Breast epithelium (tissue), 4 donors: ENCODE results near the gene C4BPB. TPM values are rescaled to one million over a fixed set of nuclear protein-coding genes. Genes with fewer than 3 reads are reported as not detected.

Experiments used
- DNase-seq, 2 donors: peaks; one replicate each; pipeline ENCODE4 v3.0.0-alpha.2; 2019; ENCODE audit warnings: low spot score in 2 of 2
- H3K27ac ChIP-seq, 2 donors: fragments of 200-600 bp; sonication (generic) in 1 of 2; one replicate each; pipeline ENCODE4 v1.5.1; 2016 to 2019; ENCODE audit warnings: mild to moderate bottlenecking in 1 of 2
- H3K27me3 ChIP-seq, 2 donors: fragments of 200-600 bp; sonication (generic) in 1 of 2; one replicate each; pipeline versions ENCODE4 v1.5.1 to v1.6.0; 2017 to 2019; ENCODE audit warnings: control low read depth in 1 of 2, mild to moderate bottlenecking in 1 of 2
- H3K36me3 ChIP-seq: fragments of 200-600 bp; one replicate; pipeline ENCODE4 v1.5.1; 2019
- H3K4me1 ChIP-seq, 2 donors: fragments of 200-600 bp; sonication (generic); one replicate each; pipeline ENCODE4 v1.5.1; 2016 to 2019; ENCODE audit warnings: control low read depth in 1 of 2
- H3K4me3 ChIP-seq, 3 donors: fragments of 200-600 bp; sonication (generic); 1 replicate in 2 of 3; 2 replicates in 1 of 3; pipeline ENCODE4 v1.5.1; 2016 to 2019; ENCODE audit warnings: mild to moderate bottlenecking in 3 of 3, moderate library complexity in 2 of 3
- H3K9me3 ChIP-seq, 2 donors: fragments of 200-600 bp; sonication (generic) in 1 of 2; one replicate each; pipeline ENCODE4 v1.5.1; 2016 to 2019; ENCODE audit warnings: control low read depth in 1 of 2
- CTCF ChIP-seq, 3 donors: fragments of 450-650 bp; IDR thresholded peaks; one replicate each; pipeline ENCODE4 v1.5.1; 2016 to 2017; ENCODE audit warnings: antibody characterized with exemption in 3 of 3, mild to moderate bottlenecking in 3 of 3, moderate library complexity in 3 of 3
- POLR2A ChIP-seq: fragments of 450-650 bp; IDR thresholded peaks from one replicate; pipeline ENCODE4 v1.6.1; 2016; ENCODE audit warnings: antibody characterized with exemption, mild to moderate bottlenecking, moderate library complexity
- POLR2AphosphoS5 ChIP-seq, 3 donors: sonication (generic); formaldehyde crosslinking; IDR thresholded peaks; one replicate each; pipeline ENCODE4 v1.6.1; 2017; ENCODE audit warnings: antibody characterized with exemption in 3 of 3
- intact Hi-C: fragments of 100-400 bp; cut with DNase I; formaldehyde crosslinking; loops from one replicate; pipeline ENCODE4 v1.15.1; 2023; ENCODE audit warnings: low total_unique reads
- total RNA-seq, 3 donors: library from RNA; depleted of rRNA; stranded (reverse); fragments of >200 nt; gene quantifications; one replicate each; pipeline ENCODE4 v1.1.0, GENCODE V29; 2016

C4BPB gene
- total RNA-seq, 3 donors from 2014 or later = 0.80 to 3.1 (median 0.98) TPM

- H3K9me3 ChIP-seq = no peaks in the 10 kb centered on the region
- no peaks in the 10 kb centered on the region for H3K4me1 ChIP-seq
- no peaks in the 10 kb centered on the region for H3K36me3 ChIP-seq
- H3K4me3 ChIP-seq = no peak overlapping the region
- no peaks in the 10 kb centered on the region for H3K27me3 ChIP-seq
- H3K27ac ChIP-seq = no peak overlapping the region
- intact Hi-C loops = no loop called here
- TF ChIP-seq CTCF (IDR thresholded peaks at IDR 0.05) (no peak), POLR2AphosphoS5 (IDR thresholded peaks at IDR 0.05) (no peak), POLR2A (no peak)
- DNase-seq = no peak
Measured at GRCh38 chr1:207139616-207140015, 51.0 kb downstream of the C4BPB start.

- Histone ChIP-seq H3K36me3 (no peaks in the 10 kb centered on the region), H3K4me1 (no peaks in the 10 kb centered on the region), H3K27me3 (no peaks in the 10 kb centered on the region), H3K4me3 (no peak overlapping the region), H3K9me3 (no peaks in the 10 kb centered on the region), H3K27ac (no peak overlapping the region)
- no peak for DNase-seq
- TF ChIP-seq CTCF (IDR thresholded peaks at IDR 0.05) (no peak), POLR2A (no peak), POLR2AphosphoS5 (IDR thresholded peaks at IDR 0.05) (no peak)
- intact Hi-C loops = no loop called here
Measured at GRCh38 chr1:207140536-207140935, 51.9 kb downstream of the C4BPB start.

- Histone ChIP-seq H3K27me3 (no peaks in the 10 kb centered on the region), H3K4me3 (no peak overlapping the region), H3K27ac (no peak overlapping the region), H3K36me3 (no peaks in the 10 kb centered on the region), H3K4me1 (no peaks in the 10 kb centered on the region), H3K9me3 (no peaks in the 10 kb centered on the region)
- intact Hi-C loops = no loop called here
- DNase-seq = no peak
- TF ChIP-seq POLR2A (no peak), CTCF (IDR thresholded peaks at IDR 0.05) (no peak), POLR2AphosphoS5 (IDR thresholded peaks at IDR 0.05) (no peak)
Measured at GRCh38 chr1:207145401-207146058, 56.9 kb downstream of the C4BPB start.

Other genes with a start within 250 kb of the C4BPB start
- gene IL20, start 223.2 kb upstream of the C4BPB start, total RNA-seq = 1 to 10 TPM in 1 of 3 donors, not detected in 2; 1.5 TPM
- gene IL24, start 191.4 kb upstream of the C4BPB start, total RNA-seq = under 1 TPM in 1 of 3 donors, not detected in 2; 0.59 TPM
- gene FCMR, start 166.9 kb upstream of the C4BPB start, total RNA-seq = 10 to 100 TPM in 1 of 3 donors, 1 to 10 TPM in 2; 1.1 to 11.0 (median 3.3) TPM
- gene PIGR, start 142.4 kb upstream of the C4BPB start, total RNA-seq = 100 to 1,000 TPM in 2 of 3 donors, under 1 TPM in 1; 0.16 to 205 (median 123) TPM
- not detected for gene FCAMR, start 118.4 kb upstream of the C4BPB start, total RNA-seq
- gene C1orf116, start 56.1 kb upstream of the C4BPB start, total RNA-seq = 10 to 100 TPM in 1 of 3 donors, 1 to 10 TPM in 1, under 1 TPM in 1; under 0.01 to 22.2 (median 5.6) TPM
- 10 to 100 TPM in 1 of 3 donors, 1 to 10 TPM in 2; 6.9 to 13.3 (median 9.2) TPM for gene YOD1, start 37.7 kb upstream of the C4BPB start, total RNA-seq
- 10 to 100 TPM in 1 of 3 donors, 1 to 10 TPM in 2; 7.5 to 13.2 (median 8.2) TPM for gene PFKFB2, start 35.6 kb upstream of the C4BPB start, total RNA-seq
- gene C4BPA, start 15.4 kb downstream of the C4BPB start, total RNA-seq = 1 to 10 TPM in 2 of 3 donors, not detected in 1; 6.4 to 7.5 TPM
- gene CD55, start 232.8 kb downstream of the C4BPB start, total RNA-seq = 100 to 1,000 TPM in 1 of 3 donors, 10 to 100 TPM in 2; 65.4 to 132 (median 67.8) TPM